ENCODE data around the gene SAMD8. TPM values are rescaled to one million over a fixed set of nuclear protein-coding genes. Genes with fewer than 3 reads are reported as not detected.

SAMD8 gene
- total RNA-seq, 1 donor from 2014 or later: 16.5 TPM

DNA sequence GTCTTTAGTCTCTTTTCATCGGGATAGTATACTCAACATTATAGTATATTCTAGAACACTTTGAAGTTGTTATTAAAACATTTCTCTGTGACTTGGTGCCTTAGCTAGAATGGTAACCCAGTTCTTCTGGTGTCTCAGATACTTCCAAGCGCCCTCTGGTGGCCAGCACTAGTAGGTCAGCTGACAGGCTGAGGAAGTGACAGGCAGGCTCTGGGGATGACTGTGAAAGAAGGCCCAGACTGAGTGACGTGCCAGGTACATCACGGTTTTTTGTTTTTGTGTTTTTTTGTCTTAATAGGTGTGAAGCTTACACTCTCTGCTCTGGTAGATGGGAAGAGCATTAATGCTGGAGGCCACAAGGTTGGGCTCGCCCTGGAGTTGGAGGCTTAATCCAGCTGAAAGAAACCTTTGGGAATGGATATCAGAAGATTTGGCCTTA, 119.2 kb downstream of the SAMD8 start:
- peak; percentile 76 to 96 for DNase-seq (ENCODE audit: low spot score in 2 of 2)
- intact Hi-C loops (cut with DNase I): loop anchor here (1.0 to 10.0 kb wide), 2 partner anchors 20 to 1076 kb away; partner anchors contain the start of genes ADK, AP3M1 and VDAC2
- H3K9me3 ChIP-seq: no peaks in the 10 kb centered on the region
- H3K27ac ChIP-seq: peak overlapping the region in 1 of 2 donors; percentile 48
- H3K36me3 ChIP-seq: peaks cover 0 to 24% of the 10 kb centered on the region in 2 donors
- no peaks in the 10 kb centered on the region for H3K27me3 ChIP-seq
- peaks cover 13 to 23% of the 10 kb centered on the region in 2 donors for H3K4me1 ChIP-seq
- TF ChIP-seq CTCF (IDR thresholded peaks at IDR 0.05): peak; percentile 81 to 91 (median 90)
- H3K4me3 ChIP-seq: no peak overlapping the region

Other genes starting within 250 kb of the SAMD8 start
- gene VDAC2, start 99.1 kb downstream of the SAMD8 start, total RNA-seq: 14.4 TPM
- gene COMTD1, start 124.3 kb downstream of the SAMD8 start, total RNA-seq: 85.5 TPM